NCI-H1417 treated with DMSO at 0.1 percent for 48 hours (cell line): ENCODE data around the gene DBN1.

Experiments
- DNase-seq: peaks from one replicate; lab custom pipeline; 2025; lab: John Stamatoyannopoulos, UW

DBN1 gene

DNA sequence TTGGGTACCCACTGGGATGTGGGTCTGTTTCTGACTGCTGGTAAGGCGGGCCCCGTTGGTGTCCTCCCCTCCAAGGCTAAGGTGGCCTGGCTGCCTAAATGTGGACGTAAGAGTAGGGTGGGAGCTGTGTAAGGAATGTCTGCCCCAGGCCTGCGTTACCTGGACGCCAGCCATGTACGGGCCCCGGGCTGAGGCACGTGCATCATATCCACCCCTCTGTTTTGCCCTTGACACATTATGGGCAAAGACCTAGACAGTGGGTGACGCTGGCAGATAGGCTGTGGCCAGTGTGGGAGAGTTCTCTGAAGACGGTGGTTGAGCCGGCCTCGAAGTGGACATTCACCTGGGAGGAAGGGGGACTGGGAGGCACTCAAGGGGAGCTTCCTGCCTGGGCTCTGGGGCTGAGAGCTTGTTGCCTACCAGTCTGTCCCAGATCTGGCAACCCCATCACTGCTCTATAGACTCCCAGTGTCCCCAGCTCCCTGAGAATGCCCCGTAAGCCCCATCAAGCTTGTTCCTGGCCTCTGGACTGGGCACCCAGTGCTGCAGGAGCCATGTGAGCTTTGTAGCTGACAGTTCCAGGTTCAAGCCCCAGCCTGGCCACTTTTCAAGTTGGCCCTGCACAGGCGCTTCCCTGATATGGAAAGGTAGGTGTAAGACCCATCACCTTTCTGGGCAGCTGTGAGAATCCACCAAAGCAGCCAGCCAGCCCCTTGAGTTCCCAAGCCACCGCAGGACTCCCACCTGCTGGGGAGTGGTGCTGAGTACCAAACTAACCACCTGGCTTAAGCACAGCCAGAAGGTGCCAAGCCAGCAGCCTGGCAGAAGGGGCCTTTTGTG, 30.1 kb downstream of the DBN1 start:
- no peak for DNase-seq

DNA sequence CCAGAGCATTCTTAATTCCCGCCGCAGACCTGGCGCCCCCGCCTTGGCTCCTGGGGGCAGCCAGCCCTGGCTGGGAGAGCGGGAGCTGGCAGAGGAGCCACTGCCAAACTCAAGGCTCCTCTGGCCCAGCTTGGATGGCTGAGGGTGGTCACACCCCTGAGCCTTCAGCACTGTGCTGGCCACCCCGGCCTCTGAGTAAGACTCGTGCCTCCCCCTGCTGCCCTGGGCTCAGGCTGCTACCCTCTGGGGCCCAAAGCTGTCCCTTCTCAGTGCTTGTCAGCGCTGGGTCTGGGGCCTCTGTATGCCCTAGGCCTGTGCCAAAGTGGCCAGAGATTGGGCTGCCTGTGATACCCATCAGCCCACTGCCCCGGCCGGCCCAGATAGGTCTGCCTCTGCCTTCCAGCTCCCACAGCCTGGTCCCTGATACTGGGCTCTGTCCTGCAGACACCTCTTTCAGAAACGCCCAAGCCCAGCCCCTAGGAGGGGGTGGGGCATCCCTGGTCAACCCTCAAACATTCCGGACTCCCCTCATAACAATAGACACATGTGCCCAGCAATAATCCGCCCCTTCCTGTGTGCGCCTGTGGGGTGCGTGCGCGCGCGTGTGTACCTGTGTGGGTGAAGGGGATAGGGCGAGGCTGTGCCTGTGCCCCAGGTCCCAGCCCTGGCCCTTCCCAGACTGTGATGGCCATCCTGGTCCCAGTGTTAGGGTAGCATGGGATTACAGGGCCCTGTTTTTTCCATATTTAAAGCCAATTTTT, 31.2 kb downstream of the DBN1 start:
- DNase-seq = no peak

DNA sequence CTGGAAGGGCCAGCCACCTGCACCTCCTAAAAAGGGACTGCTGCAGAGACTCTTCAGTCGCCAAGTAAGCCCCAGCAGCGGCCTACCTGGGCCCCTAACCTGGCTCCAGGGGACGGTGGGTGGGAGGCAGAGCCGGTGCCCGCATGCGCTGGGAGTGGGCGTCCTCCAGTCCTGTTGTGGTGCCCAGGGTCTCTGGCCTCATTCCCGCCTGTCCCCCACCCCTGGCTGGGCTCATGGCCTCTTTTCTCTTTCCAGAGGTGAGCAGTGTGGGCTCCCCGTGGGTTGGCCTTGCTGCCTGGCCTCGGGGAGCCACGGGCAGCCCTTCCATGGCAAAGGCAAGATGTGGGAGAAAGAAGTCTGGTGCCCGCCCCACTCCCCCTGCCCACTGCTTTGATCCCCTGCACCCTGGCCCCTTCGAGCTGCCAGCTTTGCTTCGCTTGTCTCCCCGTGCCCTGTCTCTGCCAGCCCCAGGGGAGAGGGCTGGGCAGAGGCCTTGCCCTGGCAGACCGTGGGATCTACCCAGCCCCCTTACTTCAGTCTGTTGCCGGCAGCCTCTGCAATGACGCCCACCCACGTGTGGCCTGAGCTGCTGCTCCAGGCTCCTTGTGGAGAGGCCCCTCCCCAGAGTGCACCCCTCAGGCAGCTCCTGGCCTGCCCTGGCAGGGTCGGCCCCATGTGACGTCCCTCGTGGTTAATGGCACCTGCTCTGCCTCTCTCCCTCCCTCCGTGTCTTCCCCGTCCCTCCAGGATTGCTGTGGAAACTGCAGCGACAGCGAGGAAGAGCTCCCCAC, 32.2 kb downstream of the DBN1 start:
- no peak for DNase-seq

DNA sequence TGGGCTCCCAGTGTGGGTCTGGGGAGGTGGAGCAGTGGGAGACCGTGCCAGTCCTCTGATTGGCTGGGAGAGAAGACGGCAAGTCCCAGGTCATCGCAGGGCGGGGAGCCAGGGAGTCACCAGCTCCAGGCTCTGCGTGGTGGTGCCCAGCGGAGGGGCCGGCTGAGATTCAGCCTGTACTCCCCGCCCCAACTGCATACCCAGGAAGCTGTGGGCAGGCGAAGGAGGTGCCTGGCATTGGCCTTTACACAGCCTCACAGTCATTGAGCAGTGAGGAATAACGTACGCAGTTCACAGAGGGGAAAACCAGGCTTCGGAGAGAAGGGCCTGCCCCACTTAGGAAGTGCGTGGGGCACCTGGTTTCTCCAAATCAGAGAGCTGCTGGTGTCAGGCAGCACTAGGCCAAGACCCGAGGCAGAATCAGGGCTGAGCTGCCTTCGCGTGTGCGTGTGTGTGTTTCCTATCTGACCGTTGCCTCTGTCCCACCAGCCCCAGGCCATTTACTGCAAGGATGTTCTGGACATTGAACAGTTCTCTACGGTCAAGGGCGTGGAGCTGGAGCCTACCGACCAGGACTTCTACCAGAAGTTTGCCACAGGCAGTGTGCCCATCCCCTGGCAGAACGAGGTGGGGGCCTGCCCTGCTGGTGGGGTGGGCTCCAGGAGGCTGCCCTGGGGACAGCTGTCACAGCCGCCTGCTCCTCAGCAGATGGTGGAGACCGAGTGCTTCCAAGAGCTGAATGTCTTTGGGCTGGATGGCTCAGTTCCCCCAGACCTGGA, 33.0 kb downstream of the DBN1 start:
- DNase-seq = no peak

DNA sequence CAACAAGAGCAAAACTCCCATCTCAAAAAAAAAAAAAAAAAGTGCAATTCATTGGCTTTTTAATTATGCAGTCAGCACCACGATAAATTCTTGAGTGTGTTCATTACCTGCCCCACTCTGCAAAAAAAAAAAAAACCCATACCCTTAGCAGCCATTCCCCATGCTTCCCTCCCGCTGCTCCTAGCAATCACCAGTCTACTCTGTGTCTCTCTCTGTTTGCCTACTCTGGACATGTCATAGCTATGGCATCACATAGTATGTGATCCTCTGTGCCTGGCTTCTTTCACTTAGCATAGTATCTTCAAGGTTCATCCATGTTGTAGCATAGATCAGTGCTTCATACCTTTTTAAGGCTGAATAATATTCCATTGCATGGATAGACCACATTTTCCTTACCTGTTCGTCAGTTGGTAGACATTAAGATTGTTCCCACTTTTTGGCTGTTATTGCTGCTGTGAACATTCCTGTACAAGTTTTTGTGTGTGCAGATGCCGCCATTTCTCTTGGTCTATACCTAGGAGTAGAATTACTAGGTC, 33.8 kb downstream of the DBN1 start:
- DNase-seq = no peak

DNA sequence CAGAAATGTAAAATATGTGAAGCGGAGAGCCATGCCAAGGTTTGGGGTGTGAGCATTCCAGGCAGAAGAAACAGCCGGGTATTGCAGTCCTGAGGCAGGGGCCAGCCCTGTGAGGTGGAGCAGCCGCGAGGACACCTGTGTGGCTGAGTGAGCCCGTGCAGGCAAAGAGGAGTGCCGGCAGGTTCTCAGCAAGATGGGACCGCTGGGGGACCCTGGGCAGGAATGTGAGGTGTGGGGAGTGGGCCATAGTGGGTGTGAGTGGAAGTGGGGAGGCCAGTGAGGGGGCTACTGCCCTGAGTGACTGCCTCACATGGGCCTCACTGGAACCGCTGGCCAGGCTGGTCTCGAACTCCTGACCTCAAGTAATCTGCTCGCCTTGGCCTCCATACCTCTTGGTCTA, 35.0 kb downstream of the DBN1 start:
- no peak for DNase-seq

DNA sequence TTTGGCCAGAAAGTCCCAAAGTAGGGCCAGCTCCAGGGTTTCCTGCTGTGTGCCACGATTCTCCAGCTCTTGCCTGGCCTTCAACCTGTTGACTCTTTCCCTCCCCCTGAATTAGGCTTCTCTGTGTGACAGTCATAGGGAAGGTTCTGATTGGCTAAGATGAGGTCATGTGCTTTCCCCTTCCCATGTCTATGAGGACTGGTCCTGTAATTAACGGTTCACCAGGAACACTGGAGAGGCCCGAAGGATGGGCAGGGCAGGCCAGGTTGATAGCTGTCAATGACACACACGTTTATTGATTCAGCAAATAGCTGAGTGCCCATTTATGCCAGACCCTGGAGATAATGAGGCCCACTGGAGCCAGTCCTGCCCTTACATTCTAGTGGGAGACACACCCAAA, 35.8 kb downstream of the DBN1 start:
- no peak for DNase-seq

DNA sequence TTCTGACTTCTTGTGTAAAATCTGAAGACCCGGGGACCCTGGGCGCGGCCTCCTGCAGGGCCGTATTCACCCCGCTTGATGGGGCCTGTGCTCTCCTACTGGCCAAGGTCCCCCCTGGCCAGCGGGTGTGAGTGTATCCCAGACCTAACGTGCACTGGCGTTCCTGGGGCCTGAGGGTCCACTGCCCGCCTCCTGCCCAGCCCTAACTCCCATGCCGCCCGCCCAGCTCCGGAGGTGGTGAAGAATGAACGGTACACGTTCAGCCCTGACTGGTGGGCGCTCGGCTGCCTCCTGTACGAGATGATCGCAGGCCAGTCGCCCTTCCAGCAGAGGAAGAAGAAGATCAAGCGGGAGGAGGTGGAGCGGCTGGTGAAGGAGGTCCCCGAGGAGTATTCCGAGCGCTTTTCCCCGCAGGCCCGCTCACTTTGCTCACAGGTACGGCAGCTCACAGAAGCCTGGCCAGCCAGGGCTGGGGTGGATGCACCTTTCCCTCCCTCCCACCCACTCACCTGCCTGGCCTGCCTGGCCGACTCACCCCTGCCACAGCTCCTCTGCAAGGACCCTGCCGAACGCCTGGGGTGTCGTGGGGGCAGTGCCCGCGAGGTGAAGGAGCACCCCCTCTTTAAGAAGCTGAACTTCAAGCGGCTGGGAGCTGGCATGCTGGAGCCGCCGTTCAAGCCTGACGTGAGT, 37.4 kb downstream of the DBN1 start:
- DNase-seq = no peak

DNA sequence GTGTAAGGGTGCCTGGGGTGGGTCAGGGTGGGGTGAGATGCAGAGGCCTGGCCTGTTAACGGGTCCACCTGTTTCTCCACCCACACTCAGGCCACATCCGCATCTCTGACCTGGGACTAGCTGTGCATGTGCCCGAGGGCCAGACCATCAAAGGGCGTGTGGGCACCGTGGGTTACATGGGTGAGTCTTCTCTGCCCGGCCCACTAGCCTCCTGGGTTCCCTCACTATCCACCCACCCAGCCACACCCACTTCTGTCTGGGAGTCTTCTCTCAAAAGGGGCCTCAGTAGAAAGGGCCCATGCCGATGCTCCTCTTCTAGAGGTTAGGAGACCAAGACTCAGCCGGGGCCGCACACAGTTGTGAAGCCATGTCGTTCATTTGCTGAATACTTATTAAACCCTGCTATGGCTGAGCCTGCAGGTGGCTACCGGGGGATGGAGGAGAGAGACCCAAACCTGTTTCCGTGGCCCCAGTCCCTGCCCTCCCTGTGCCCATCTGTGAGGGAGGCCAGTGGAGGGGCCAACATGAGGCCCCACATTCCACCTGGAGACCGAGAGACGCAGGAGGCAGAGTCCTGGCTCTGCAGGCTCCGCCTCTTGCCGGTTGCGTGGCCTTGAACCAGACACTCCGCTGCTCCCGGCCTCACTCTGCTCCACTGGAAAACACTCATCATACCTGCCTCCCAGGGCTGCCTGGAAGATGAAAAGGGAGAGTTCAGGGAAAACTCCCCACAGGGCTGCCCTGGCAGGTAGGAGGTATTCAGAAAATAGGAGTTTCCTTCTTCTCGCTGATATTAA, 38.3 kb downstream of the DBN1 start:
- DNase-seq = no peak

DNA sequence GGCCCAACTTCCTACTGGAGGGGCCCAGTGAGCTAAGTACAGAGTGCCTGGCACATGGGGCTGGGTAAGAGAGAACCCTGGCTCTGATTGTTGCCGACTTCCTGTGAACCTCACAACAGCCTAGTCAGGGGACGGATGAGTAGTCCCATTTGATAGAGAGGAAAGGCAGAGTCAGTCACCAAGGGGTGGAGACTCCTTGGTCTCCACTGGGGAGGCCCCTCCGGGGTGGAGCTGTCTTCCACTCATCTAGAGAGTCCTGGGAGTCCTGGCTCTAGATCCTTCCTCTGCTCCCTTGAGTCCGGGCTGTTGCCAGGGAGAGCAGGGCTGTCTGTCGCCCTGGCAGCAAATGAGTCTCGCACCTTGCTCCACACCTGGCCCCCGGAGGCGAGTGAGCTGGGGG, 39.0 kb downstream of the DBN1 start:
- DNase-seq = no peak

DNA sequence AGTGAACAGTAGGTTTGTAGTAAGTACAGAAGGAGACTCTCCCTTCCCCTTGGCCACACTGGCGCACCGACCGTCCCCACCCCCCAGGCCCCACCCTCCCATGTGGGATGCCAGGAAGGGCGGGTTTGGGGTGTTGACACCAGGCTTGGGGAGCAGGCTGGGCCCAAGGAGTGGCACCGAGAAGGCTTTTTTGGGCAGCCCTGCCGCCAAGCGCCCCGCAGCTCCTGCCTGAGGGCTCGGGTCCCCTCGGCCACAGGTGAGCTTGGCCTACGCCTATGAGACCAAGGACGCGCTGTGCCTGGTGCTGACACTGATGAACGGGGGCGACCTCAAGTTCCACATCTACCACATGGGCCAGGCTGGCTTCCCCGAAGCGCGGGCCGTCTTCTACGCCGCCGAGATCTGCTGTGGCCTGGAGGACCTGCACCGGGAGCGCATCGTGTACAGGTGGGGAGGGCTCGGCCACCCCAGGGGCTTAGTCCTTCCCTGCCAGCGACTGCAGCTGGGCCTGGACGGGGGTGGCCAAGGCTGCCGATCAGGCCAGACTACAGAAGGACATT, 39.7 kb downstream of the DBN1 start:
- DNase-seq = no peak

DNA sequence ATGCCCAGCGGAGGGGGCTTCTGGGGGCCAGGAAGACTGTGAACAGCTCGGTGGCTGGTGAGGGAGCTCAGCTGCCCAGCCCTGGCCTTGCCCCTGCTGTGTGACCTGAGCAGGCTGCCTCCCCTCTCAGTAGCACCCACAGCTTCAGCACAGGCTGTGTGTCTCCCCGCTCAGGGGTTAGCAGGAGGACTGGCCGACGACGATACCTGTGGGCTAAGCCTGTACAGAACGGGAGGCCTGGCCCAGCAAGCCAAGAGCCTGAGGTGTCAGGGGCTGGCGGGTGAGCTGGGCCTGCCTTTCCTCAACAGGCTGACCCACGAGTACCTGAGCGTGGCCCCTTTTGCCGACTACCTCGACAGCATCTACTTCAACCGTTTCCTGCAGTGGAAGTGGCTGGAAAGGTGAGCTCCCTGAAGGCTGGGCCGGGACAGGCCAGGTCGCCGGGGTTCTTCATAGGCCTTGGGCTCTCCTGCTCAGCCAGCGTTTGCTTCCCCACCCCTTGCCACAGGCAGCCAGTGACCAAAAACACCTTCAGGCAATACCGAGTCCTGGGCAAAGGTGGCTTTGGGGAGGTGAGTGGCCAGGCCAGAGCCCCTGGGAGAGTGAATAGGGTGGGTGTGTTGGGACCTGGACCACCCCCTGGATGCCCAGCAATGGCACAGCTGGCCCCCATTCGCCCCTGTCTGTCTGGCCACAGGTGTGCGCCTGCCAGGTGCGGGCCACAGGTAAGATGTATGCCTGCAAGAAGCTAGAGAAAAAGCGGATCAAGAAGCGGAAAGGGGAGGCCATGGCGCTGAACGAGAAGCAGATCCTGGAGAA, 40.4 kb downstream of the DBN1 start:
- no peak for DNase-seq

DNA sequence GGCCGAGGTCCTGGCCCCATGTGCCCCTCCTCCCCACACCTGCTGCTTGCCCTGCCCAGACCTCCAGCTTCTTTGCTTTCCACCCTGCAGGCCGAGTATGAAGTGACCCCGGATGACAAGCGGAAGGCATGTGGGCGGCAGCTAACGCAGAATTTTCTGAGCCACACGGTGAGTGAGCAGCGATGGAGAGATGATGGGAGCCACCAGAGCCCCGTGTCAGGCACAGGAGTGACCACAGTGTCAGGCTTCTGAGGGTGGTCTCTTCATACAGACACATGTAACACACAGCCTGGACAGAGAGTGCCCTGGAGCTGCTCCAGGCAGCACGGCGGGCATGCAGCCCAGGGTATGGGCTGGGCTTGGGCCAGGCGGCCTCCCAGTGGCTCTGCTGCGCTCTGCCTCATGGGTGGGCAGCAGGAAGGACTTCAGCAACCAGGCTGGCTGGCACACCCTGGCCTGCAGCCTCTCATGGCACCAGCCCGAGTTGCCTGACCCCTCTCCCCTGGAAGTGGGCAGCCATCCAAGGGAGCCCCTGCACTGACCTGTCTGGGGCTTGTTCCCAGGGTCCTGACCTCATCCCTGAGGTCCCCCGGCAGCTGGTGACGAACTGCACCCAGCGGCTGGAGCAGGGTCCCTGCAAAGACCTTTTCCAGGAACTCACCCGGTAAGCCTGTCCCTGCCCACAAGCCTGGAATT, 41.1 kb downstream of the DBN1 start:
- DNase-seq = no peak

DNA sequence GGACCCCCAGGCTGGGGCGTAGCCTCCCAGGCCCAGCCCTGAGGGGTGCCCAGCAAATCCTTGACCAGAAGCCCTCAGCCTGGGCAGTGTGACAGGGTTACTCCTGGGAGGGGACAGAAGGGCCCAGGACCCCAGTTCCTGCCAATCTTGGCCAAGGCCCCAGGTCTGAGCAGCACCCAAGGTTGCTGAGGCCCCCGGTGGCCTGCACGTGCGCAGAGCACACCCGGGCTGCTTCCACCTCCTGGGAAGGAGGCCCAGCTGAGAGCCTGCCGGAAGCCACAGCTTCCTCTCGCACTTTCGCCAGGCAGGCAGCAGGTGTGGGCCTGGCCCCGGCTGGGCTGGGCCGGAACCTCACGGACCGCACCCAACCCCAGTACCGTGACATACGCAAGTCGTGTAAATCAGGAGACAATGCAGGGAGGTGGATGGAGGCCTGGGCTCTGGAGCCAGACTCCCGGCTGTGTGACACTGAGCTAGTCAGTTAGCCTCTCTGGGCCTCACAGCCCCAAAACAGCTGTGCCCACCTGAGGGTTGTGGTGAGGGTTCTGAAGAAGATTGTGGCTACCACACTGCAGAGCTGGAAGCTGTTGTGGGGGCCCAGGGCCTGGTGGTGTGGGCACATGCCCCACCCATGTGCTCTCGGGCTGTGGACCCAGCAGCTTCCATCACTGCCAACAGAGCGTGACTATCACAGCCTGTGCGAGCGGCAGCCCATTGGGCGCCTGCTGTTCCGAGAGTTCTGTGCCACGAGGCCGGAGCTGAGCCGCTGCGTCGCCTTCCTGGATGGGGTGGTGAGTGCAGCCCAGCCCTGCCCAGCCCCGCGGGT, 41.9 kb downstream of the DBN1 start:
- DNase-seq = no peak

DNA sequence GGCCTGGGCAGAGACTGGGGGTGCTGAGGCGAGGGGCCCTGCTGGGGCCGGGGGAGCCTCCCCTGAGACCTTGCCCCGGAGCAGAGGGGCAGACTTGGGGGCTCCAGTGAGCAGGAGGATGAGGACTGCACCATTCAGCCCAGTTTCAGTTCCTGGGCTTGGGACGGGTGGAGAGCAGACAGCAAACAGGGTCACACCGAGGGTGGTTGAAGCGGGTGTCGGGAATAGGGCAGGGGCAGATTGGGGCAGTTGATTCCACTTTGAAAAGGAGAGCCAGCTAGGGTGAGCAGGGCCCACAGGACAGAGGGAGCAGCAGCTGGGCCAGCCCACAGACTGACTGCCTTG, 42.5 kb downstream of the DBN1 start:
- DNase-seq = no peak

DNA sequence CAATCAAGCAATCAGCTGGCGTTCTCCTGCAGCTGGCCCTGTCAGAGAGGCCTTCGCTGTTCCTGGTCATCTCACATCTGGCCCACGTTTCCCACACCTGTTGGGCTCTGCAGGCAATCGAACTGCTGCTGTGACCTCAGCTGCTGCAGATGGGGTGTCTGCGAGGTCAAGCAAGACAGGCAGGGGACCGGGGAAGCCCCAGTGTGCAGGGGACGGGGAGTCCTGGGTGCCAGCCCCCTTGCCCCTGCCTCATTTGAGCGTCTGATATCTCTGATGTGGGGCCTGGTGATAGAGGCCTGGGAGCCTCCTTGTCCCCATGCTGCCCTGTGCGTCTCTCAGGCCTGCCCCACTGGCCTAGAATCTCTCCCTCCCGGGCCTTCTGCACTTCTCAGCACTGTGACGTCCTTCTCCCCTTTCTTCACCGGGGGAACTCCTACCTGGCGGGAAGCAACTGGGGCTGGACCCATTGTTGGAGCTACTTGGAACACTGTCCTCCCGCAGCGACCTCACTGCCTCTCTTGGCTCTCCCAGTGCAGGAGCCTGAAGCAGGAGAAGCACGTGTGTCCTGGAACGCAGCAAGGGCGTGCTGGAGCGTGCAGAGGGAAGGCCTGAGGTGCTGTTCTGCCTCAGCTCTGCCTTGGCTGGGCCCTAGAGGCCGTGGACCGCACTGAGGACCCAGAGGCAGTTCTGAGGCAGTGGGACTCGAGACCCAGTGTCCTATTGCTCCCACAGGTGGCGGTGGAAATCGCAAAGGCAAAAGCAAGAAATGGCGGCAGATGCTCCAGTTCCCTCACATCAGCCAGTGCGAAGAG, 43.1 kb downstream of the DBN1 start:
- no peak for DNase-seq
